Activated CD4-positive, alpha-beta T cell treated with anti-CD3 and anti-CD28 coated beads, Interleukin-2, Interleukin-6, amounts not matched to agents 100 ng/mL and 50 ng/mL, durations not matched to agents 16 hours and 8 hours (primary cell): ENCODE results near the gene SNX8.
"Not testable (repeated sequence)": the region's sequence is repeated elsewhere in the genome, so short reads cannot be mapped to it uniquely, and the experiment has no call there.

Source experiments
- DNase-seq: peaks from one replicate; pipeline ENCODE4 v3.0.0-alpha.2; 2020

The SNX8 gene

DNA sequence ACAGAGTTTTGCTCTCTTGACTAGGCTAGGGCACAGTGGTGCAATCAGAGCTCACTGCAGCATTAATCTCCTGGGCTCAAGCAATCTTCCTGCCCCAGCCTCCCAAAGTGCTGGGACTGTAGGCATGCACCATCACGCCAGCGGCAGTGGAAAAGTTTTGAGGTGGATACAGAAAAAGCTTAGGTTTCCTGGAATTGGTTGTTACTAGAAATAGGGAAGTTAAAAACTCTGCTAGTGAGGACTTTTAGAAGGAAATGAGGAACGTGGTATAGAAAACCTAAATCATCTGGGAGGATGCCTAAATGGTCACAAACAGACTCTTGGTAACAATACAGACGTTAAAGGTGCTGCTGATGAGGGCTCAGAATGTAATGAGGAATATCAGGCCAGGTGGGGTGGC lies 10.9 kb upstream of the SNX8 start:
- no peak for DNase-seq

DNA sequence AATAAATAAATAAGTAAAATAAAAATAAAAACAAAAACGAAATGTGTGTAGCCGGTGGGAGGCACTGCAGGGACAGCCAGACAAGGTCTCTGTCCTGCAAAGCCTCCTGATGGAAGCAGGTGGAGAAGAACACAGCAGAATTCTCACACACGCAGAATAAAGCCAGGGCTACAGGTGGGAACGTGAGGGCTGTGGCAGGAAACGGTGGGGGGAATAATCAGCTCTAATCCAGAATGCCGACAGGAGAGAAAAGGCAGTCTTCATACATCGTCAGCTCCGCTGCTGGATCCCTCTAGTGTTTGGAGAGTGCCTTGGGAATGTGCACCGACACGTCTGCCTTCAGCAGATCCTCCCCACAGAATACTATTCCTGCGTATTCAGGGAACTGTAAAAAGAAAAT lies 6.8 kb upstream of the SNX8 start:
- DNase-seq: no peak

DNA sequence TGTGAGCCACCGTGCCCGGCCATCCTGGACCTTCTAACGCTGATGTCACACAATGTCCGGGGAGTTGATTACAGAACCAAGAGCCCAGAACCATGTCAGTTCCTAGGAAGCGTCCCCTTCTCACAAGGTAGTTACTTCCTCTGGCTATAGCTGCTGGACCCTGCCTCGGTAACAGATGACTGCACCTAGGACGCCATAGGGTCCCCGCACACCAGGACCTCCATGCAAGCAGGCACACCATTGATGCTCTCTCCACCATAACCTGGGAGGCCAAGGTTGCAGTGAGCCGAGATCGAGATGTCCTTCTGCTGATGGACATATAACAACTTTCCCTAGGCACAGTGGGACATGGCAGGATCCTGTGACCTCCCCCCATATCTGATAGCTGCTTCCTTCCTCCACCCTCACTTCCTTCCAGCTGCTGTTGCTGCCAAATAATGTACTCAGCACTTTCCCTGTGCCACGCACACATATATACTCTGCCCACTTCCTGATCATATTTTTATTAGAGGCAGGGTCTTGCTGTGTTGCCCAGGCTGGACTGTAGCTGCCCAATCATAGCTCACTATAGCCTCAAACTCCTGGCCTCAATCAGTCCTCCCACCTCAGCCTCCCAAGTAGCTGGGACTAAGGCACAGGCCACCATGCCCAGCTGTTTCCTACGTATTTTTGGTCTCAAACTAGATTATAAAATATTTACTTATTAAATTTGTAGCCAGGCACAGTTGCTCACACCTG lies 3.5 kb upstream of the SNX8 start:
- no peak for DNase-seq

DNA sequence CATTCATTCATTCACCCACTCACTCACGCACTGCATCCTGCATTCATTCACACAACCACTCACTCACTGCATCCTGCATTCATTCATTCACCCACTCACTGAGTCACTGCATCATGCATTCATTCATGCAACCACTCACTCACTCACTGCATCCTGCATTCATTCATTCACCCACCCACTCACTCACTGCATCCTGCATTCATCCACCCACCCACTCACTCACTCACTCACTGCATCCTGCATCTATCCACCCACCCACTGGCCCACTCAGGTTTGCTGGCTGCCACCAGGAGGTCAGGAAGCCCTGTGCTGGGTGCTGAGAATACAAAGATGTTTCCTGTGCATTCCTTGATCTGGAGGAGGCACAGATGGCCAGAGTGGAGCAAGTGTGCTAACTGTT lies 2.3 kb upstream of the SNX8 start:
- DNase-seq: no peak

DNA sequence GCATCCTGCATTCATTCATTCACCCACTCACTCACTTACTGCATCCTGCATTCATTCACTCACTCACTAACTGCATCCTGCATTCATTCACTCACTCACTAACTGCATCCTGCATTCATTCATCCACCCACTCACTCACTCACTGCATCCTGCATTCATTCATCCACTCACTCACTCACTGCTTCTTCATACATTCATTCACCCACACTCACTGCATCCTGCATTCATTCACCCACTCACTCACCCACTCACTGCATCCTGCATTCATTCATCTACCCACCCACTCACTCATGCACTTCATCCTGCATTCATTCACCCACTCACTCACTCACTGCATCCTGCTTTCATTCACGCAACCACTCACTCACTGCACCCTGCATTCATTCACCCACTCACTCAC lies 1.5 kb upstream of the SNX8 start:
- DNase-seq: no peak

DNA sequence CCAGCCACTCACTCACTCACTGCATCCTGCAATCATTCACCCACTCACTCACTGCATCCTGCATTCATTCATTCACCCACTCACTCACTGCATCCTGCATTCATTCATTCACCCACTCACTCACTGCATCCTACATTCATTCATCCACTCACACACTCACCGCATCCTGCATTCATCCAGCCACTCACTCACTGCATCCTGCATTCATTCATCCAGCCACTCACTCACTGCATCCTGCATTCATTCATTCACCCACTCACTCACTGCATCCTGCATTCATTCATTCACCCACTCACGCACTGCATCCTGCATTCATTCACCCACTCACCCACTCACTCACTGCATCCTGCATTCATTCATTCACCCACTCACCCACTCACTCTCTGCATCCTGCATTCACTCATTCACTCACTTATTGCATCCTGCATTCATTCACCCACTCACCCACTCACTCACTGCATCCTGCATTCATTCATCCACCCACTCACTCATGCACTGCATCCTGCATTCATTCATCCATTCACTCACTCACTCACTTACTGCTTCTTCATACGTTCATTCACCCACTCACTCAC lies 802 bp upstream of the SNX8 start:
- not testable (repeated sequence) for DNase-seq

DNA sequence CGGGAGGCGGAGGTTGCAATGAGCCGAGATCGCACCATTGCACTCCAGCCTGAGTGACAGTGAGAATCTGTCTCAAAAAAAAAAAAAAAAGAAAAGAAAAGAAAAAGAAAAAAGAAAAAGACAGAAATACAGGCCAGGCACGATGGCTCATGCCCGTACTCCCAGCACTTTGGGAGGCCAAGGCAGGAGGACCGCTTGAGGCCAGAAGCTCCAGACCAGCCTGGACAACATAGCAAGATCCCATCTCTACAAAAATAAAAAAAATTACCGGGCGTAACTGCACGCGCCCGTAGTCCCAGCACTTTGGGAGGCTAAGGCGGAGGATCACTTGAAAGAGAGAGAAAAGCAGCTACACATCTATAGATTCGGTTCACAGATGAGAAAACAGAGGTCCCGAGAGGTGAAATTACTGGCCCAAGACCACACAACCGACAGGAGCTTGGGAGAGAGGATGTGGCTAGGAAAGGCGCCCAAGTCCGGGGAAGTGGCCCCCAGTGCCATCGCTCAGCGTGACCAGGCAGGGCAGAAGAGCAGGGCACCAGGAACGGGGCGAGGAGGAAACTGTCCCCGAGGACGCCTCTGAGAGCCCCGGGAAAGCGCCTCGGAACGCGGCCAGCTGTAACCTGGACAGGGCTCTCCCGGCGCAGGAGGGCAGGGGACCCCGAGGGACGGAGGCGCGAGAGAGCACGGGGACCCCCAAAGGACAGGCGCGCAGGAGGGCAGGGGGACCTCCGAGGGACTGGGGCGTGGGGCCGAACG lies 612 bp downstream of the SNX8 start:
- DNase-seq: peak; percentile 13

DNA sequence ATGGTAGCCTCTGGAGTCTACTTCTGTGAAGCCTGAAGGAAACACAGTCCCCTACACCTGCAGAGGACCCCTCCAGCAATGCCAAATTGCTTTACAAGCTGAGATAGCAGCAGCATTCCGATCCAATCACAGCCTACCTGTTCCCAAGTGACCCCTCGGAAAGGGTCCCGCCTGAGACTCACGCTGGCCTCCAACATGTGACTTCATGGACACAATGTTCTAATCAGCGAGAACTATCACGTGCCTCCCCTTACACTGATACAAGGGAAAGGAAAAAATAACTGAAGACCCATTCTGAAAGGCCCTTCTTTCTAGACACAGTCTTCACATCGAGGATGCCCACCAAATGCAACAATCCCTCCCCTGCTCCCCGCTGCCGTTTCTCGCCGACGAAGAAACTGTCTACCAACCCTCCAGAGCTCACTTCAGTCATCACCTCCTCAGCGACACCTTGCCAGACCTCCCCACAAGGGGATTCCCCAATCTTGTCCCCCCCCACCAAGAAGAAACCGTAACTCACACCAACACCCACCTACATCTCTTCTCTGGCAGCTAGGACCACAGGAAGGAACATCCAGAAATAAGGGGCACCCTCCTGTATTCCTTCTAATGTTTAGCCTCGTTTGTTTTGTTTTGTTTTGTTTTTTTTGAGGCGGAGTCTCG lies 1.8 kb downstream of the SNX8 start:
- DNase-seq: no peak

DNA sequence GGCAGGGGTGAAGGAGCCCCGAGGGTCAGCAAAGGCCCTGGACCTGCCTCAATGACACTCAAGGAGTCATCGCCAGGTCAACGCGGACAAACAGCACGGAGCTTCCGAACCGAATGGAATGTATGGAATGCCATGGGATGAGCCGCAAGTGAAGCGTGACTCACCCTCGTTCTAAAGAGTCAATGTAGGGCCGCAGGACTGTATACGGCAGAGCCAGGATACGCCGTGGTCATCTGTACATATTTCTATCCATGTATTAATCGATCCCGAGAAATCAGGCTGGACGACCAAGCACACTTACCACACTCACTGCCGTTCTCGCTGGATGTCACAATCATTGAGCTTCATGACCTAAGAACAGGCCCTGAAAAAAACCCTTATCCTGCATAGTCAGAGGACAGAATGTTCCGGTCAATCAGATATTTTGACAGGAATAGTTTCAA lies 4.3 kb downstream of the SNX8 start:
- DNase-seq: no peak

DNA sequence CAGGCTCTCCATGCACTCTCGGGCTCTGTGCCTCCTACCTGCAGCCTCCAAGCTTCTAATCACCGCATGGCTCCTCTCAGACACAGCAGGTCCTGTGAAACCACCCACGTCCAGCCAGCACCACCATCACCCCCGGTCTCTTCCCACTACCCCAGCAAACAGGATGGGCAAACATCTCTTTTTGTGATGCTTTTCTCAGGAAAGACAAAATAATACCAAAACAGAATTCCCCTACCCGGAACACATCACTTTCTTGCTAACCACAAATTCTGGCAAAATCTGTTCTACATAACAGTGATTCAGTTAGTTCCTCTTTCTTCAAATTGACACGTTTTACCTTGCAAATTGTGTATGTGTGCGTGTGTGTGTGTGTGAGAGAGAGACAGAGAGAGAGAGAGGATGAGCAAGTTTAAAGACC lies 6.5 kb downstream of the SNX8 start:
- DNase-seq: no peak

DNA sequence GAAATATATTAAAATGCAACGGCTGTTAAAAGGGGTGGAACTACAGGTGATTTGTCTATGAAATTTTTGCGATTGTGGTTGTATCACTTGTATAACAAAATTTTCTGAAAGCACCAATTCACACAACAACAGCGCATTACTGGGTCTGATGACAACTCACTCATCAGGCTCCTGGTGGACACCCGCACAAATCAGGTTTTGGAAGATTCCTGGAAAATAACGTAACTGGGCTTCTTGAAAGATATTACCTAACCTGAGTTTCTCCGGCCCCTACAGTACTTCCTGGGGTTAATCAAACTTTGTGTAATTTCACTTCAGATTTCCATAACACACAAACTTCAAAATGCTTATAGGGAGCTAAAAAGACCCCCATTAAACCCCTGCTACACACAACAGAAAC lies 7.6 kb downstream of the SNX8 start:
- DNase-seq: no peak

DNA sequence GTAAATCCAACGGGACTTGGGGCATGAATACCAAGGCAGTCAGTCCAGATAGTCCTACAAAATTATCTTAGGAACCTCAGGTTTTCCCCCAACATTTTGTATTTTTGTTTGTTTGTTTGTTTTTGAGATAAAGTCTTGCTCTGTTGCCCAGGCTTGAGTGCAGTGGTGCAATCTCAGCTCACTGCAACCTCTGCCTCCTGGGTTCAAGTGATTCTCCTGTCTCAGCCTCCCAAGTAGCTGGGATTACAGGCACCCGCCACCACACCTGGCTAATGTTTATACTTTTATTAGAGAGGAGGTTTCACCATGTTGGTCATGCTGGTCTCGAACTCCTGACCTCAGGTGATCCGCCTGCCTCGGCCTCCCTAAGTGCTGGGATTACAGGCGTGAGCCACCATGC lies 9.0 kb downstream of the SNX8 start:
- DNase-seq: not testable (repeated sequence)

DNA sequence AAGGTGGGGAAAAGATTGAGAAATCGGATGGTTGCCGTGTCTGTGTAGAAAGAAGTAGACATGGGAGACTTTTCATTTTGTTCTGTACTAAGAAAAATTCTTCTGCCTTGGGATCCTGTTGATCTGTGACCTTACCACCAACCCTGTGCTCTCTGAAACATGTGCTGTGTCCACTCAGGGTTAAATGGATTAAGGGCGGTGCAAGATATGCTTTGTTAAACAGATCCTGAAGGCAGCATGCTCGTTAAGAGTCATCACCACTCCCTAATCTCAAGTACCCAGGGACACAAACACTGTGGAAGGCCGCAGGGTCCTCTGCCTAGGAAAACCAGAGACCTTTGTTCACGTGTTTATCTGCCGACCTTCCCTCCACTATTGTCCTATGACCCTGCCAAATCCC lies 10.7 kb downstream of the SNX8 start:
- DNase-seq: not testable (repeated sequence)

DNA sequence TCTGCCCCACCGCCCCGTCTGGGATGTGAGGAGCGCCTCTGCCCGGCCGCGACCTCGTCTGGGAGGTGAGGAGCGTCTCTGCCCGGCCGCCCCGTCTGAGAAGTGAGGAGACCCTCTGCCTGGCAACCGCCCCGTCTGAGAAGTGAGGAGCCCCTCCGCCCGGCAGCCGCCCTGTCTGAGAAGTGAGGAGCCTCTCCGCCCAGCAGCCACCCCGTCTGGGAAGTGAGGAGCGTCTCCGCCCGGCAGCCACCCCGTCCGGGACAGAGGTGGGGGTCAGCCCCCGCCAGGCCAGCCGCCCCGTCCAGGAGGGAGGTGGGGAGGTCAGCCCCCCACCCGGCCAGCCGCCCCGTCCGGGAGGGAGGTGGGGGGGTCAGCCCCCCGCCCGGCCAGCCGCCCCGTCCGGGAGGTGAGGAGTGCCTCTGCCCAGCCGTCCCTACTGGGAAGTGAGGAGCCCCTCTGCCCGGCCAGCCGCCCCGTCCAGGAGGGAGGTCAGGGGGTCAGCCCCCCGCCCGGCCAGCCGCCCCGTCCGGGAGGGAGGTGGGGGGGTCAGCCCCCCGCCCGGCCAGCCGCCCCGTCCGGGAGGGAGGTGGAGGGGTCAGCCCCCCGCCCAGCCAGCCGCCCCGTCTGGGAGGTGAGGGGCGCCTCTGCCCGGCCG lies 11.4 kb downstream of the SNX8 start:
- DNase-seq: not testable (repeated sequence)

DNA sequence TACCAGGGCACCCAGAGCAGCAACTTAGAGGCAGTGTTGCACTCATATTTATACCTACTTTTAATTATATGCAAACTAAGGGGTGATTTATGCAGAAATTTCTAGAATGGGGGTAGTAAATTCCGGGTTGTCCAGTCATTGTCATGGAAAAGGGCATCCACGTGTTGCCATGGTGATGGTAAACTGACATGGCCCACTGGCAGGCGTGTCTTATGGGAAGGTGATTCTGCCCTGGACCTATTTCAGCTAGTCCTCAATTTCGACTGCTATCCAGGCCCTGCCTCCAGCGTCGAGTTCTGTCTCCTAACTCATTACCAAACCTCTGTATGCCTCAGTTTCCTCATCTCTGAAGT lies 12.8 kb downstream of the SNX8 start:
- DNase-seq: no peak

DNA sequence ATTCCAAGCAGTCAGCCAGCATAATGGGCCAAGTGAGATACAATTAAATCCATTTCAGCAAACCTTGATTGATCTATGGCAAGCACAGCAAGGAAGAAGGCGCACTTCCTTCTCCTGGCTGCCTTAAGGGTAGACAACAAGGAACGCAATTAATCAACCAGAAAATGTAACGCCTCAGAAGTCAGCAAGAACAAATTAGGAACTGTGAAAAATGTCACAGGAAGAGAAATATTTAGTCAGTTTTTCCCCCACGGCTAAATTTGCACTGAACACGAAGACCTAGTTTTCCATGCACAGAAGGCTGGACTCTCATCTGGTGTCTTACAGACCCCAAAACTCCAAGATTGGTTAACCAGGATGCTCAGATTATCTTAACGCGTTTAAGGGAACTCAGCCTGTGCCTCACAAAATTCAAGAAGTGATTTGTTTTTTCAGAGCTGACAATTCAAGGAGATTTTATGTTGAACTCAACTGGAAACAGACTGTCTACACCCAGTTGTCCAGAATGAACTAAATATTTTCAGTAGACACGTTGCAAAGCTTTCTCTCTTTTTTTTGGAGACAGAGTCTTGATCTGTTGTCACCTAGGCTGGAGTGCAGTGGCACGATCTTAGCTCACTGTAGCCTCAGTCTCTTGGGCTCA lies 14.2 kb downstream of the SNX8 start:
- peak; percentile 12 for DNase-seq

DNA sequence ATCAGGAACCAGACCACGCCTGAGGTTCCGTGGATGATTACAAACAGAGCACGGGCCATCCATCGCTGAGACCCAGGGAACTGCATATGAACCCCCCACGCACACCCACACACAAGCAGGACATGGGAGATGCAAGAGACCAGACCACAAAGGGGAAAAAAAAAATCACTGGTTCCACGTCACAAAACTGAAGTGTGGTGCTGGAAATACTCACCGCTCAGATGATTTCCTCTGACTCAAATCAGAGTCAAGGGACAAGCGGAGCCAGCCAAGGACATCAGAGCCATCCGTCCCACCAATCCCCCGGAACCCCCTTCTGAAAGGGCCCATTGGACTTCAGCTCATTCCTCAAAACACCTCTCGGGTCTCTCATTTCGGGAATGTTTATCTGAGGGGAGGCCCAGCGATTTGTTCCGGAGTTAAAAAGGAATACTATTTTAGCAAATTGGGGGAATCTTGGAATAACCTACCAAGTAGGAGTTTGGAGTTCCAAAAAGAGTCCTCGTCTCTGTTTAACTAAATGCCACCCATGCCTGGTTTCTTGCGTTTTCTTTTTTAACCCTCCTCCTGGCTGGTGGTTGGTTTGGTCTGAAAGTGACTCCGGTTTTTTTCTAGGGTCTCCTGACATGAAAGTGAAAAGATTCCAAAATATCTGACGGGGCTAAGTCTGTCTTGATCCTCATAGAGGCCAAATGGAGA lies 15.0 kb downstream of the SNX8 start:
- DNase-seq: peak; percentile 59

DNA sequence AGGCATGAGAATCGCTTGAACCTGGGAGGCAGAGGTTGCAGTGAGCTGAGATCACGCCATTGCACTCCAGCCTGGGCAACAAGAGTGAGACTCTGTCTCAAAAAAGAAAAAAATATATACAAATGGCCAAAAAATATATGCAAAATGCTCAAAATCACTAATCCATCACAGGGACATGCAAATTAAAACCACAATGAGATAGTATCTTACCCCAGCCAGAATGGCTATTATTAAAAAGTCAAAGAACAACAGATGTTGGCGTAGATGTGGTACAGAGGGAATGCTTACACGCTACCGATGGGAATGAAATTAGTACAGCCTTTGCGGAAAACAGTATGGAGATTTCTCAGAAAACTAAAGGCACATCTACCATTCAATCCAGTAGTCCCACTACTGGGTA lies 17.4 kb downstream of the SNX8 start:
- DNase-seq: no peak

DNA sequence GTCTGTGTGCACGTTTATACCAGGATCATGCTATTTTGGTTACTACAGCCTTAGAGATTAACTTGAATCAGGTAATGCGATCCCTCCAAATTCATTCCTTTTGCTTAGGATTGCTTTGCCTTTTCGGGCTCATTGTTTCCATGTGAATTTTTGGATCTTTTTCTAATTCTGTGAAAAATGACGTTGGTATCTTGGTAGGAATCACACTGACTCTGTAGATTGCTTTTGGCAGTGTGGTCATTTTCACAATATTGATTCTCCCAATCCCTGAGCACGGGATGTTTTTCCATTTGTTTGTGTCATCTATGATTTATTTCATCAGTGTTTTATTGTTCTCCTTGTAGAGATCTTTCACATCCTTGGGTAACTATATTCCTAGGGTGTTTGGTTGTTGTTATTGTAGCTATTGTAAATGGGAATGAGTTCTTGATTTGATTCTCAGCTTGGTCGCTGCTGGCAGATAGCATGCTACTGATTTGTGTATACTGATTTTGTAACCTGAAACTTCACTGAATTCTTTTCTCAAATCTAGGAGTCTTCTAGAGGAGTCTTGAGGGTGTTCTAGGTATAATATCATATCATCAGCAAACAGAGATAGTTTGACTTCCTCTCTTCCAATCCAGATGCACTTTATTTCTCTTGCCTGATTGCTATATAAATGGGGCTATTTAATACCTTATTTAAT lies 18.2 kb downstream of the SNX8 start:
- DNase-seq: no peak

DNA sequence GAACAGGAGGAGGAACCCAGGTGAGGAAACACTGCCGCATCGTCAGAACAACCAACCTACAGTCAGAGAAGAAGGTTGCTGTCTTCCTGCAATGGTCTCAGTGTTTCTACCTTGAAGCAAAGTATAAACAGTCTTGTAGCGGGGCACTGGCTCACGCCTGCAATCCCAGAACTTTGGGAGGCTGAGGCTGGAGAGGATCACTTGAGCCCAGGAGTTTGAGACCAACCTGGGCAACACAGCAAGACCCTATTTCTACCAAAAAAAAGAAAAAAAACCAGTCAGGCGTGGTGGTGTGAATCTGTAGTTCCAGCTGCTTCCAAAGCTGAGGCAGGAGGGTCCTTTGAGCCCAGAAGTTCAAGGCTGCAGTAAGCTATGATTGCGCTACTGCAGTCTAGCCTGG lies 23.4 kb downstream of the SNX8 start:
- DNase-seq: no peak

DNA sequence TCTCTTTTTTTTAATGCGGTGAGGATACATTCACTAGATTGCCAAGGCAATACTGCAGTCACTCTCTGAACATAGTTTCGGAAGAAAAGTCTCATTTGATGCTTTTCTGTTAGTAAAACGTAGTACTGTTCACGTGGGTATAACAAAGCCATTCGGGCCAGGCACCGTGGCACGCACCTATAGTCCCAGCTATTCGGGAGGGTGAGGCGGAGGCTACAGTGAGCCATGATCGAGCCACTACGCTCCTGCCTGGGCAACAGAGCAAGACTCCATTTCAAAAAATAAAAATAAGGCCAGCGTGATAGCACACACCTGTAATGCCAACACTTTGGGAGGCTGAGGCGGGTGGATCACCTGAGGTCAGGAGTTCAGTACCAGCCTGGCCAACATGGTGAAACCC lies 24.6 kb downstream of the SNX8 start:
- no peak for DNase-seq
